Loucy (cell line): ENCODE data around the gene PDXDC1.
"Not testable (repeated sequence)": the region's sequence is repeated elsewhere in the genome, so short reads cannot be mapped to it uniquely, and the experiment has no call there.

ENCODE experiments used
- EZH2phosphoT487 ChIP-seq: fragments of 200-600 bp; IDR thresholded peaks from 2 replicates; pipeline ENCODE4 v1.6.1; 2018; ENCODE audit warnings: antibody characterized with exemption, mild to moderate bottlenecking, moderate library complexity, borderline replicate concordance
- TF ChIP-seq, protein P1 (sequence below): fragments of 200-600 bp; sonication (generic); conservative IDR thresholded peaks from 2 replicates; pipeline ENCODE4 v1.5.1; 2014; ENCODE audit warnings: mild to moderate bottlenecking, antibody characterized with exemption, low read length

DNA sequence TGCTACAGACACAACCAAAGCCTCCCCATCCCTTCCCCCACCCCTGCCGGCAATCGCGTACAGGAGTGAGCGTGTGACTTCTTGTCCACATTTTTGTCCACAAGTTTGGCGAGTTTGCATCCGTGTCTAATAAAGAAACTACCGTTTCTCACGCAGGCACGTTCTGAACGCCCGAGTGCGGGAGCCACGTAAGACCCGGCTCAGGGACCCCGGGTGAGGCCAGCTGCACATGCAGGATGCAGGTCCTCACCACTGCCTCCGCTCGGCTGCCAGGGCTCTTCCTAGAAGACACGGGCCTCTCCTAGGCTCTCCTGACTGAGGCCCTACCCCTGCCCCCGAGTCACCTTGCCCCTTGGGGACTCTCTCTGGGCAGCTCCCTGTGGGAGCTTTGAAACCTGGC, 174.0 kb downstream of the PDXDC1 start:
- TF ChIP-seq, protein P1, sequence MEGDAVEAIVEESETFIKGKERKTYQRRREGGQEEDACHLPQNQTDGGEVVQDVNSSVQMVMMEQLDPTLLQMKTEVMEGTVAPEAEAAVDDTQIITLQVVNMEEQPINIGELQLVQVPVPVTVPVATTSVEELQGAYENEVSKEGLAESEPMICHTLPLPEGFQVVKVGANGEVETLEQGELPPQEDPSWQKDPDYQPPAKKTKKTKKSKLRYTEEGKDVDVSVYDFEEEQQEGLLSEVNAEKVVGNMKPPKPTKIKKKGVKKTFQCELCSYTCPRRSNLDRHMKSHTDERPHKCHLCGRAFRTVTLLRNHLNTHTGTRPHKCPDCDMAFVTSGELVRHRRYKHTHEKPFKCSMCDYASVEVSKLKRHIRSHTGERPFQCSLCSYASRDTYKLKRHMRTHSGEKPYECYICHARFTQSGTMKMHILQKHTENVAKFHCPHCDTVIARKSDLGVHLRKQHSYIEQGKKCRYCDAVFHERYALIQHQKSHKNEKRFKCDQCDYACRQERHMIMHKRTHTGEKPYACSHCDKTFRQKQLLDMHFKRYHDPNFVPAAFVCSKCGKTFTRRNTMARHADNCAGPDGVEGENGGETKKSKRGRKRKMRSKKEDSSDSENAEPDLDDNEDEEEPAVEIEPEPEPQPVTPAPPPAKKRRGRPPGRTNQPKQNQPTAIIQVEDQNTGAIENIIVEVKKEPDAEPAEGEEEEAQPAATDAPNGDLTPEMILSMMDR: not testable (repeated sequence)
- not testable (repeated sequence) for TF ChIP-seq EZH2phosphoT487
